LNCAP (cell line): ENCODE data around the gene ATRX.

Experiments used
- CTCF ChIP-seq: fragments of 450-650 bp; IDR thresholded peaks from 2 replicates; pipeline ENCODE4 v1.5.1; 2017; ENCODE audit warnings: mild to moderate bottlenecking

The ATRX gene

GRCh38 chrX:77595848-77596247, 190.2 kb downstream of the ATRX start:
- TF ChIP-seq CTCF = no peak

- no peak for TF ChIP-seq CTCF
These were observed 213.7 kb downstream of the ATRX start for GRCh38 chrX:77572322-77572721.

GRCh38 chrX:77565278-77565677, 220.7 kb downstream of the ATRX start:
- TF ChIP-seq CTCF = no peak

GRCh38 chrX:77564823-77565222, 221.2 kb downstream of the ATRX start:
- TF ChIP-seq CTCF = no peak

- TF ChIP-seq CTCF = no peak
These were observed 224.6 kb downstream of the ATRX start for GRCh38 chrX:77561372-77561771.

GRCh38 chrX:77556276-77556675, 229.7 kb downstream of the ATRX start:
- TF ChIP-seq CTCF = no peak

GRCh38 chrX:77548751-77549150, 237.3 kb downstream of the ATRX start:
- no peak for TF ChIP-seq CTCF

GRCh38 chrX:77528034-77528433, 258.0 kb downstream of the ATRX start:
- TF ChIP-seq CTCF = no peak
